ENCODE results near the gene SOX13.
"Not testable (repeated sequence)": the region's sequence is repeated elsewhere in the genome, so short reads cannot be mapped to it uniquely, and the experiment has no call there.

Gene SOX13

DNA sequence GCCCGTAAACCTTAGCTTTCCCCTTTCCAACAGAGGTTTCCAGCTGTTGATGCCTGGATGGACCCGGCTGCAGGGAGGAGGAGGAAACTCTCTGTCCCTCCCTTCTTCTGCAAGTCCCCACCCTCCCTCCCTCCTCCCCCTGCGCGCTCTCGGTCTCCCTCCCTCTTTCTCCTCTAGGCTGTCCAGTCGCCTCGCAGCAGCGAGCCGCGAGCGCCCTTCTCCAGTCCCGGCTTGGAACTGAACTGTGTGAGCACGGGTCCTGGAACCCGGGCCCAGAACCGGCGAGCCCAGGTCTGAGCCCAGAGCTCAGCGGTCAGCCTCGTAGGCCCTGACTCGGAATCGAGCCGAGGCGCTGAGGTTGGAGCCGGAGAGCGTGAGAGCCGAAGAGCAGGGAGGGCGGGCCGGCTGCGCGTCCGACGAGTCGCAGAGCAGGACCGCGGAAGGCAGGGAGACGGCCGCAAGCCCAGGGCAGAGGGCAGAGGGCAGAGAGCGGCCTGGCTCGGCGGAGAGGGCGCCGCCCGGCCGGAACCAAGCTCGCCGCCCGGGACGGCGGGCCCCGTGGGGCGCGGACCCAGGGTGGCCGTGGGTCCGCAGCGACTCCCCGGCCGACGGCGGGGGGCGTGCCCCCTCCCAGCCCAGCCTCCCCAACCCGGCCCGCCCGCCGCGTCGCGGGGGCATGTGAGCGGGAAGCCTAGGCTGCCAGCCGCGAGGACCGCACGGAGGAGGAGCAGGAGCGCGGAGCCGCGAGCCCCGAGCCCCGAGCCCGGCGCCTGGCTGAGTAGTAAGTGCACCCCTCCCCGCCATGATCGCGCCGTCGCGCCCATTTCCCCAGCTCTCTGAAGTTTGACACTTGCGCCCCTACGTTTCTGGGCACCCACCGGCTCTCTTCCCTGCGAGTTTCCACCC, at the start of gene SOX13:
TSS of gene SOX13 (plus strand) at position 185 of the 906 bp plus-strand sequence. CDS start 39,801 bp downstream, outside the sequence.
- DNase-seq = no peak

DNA sequence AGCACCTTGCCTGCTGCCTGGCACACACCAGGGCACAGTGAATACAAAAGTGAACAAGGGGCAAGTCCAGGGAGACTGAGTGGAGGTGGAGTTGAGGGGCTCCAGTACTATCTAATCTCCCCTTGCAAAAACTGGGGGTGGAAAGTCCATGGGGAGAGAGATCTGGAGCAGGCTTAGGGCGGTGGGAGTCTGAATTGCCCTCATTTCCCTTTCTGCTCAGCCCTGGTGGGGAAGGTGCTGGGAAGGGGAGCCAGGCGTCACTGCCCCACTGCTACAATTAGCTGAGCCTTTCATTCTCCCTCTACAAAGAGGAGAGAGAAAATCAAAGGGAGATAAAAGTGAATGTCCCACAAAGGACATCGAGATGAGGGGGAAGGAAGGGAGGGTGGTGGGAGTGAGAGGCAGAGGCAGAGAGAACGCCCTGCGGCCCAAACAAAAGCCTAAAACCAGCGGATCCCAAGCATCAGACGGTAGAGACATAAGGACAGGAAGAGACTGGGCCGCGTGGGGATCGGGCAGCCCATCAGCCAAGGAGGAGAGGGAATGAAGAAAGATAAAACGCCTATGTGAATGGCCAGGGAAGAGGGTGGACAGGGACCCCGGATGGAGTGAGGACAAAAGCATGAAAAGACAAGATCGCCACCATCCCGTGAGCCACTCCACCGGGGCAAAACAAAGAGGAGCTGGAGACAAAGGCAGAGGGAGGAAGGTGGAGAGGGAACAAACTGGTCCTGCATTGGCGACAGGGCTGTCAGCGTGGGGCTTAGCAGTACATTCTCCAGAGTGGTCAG, 46.8 kb upstream of the SOX13 start:
- DNase-seq = no peak

DNA sequence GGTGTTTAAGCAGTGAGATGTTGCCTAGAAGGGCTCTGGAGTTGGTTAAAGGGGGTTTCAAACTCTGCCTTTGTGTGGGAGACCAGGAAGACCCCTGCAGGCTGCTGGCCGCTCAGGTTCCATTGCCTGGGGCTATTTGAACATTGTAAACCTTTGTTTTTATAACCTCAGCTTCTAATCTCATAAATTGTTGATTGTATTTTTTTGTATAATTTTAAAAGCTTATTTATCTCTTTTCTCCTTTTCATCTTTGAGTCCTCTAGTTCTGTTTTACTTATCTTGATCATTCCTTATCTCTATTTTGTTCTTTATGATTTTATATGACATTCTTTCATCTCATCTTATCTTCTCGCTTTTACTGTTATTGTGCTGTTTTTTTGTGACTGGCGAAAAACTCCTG, 45.5 kb upstream of the SOX13 start:
- no peak for DNase-seq

DNA sequence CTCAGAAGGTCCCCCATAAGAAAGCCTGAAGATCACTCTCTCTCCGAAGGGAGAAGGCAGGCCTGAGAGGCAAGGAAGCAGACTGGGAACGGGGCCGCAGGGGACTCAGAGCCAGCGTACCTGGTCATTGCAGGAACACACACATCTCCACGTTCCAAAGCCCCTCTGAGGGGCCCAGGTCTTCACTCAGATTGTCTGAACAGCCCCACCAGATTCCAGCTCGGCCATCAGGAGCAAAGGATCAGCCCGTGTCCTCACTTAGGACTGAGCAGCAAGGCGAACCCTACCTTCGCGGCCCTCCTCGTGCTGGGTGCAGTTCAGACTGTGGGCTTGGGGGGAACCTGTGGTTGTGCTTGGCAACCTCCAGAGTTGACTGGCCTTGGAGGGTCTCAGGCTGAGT, 43.9 kb upstream of the SOX13 start:
- DNase-seq = no peak

DNA sequence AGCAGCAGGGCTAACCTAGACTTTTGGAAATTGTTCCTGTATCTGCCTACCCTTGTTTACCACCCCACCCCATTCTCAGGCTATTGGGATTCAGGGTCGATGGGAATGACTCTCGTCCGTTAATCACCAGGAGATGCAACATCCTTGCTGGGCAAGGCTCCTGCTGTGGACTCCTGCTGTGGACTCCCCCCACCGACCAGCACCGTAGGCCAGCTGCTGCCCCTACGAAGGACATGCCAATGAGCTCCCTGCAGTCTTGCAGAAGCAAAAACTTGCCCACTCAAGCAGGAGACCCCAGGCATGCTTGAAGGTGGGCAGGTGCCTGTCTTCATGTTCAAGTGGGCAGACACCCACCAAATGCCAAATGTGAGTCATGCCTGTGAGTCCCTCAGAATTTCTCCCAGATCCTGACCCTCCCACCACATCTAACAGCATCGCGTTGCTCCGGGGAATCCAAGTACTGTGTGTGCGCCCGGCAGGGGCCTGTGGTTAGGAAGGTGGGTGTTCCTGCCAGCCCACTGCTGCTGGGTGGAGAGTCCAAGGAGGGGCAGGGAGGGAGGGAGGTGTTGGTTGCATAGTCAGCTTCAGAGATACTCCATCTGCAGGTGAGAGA, 41.7 kb upstream of the SOX13 start:
- no peak for DNase-seq

DNA sequence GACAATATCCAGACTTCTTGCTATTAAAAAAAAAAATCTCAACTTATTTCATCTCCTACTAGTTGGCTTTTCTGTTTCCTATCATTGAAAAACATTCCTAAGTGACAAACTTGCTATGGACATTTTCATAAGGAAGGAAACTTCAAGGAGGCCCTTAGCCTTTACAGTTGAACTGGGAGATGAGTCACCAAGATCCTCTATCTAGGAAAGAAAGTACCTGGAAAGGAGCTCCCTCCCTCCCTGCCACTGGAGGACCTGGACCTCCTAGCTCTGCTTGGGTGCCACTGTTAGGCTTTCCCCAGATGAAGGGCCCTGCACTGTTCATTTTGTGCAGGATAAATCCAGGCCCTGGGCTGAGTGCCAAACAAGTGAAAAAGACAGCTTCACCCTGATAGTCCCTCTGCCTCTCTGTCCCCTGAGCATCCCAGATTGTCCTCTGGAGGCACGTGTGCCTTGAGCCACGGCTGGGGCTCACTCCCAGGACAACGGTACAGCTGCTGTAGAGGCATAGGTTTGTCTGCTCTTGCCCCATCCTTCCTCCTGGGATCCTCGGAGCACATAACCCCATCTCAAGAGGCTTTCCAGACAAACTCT, 40.2 kb upstream of the SOX13 start:
- DNase-seq = no peak

DNA sequence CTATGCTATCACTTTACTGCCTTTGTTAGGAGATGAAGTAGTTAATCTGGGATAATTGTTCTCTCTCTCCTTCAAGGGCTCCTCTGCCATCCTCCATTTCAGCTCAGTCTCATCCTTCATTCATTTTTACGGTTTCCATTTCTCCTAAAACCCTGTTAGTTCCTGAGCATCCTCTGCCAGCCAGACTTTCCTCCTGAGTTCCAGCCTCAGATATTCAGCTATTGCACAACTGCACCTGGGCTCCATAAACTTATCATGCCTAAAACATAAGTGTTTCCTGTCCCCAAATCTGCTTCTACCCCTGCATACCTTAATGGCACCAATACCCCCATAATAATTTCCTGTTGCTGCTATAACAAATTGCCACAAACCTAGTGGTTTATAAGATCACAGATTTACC, 39.6 kb upstream of the SOX13 start:
- no peak for DNase-seq

DNA sequence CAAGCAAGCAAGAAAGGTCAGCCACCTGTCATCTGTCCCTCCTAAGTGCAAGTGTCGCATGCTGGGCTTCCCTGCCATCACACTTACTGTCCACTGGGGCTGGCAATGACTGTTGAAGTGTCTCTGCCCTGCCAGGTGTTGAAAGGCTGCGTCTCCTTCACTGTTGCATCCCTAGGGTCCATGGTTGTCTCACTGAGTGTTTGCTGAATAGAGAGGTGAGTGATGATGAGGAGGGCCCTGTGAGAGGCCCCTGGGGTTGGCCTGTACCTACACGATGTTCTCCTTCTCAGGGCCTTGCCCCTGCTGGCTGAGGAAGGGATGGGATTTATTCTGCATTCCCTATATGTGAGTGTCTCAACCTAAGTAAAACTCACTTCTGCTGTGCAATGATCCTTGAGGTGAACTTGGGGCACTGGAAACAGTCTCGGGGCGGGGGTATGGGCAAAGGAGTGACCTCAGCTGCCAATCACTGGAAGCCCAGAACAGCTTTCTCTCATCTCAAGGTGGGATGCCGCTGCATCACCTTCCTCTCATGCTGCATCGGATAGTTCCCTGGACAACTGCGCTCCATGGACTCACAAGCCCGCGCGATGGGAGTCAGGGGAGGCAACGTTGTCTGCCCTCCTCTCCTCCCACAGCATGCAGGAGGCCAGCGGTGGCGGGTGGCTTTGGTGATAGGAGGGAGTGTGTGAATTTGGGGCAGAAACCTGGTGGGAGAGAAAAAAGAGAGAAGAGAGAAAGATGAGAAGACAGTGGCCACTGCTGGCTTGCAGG, 35.8 kb upstream of the SOX13 start:
- no peak for DNase-seq

DNA sequence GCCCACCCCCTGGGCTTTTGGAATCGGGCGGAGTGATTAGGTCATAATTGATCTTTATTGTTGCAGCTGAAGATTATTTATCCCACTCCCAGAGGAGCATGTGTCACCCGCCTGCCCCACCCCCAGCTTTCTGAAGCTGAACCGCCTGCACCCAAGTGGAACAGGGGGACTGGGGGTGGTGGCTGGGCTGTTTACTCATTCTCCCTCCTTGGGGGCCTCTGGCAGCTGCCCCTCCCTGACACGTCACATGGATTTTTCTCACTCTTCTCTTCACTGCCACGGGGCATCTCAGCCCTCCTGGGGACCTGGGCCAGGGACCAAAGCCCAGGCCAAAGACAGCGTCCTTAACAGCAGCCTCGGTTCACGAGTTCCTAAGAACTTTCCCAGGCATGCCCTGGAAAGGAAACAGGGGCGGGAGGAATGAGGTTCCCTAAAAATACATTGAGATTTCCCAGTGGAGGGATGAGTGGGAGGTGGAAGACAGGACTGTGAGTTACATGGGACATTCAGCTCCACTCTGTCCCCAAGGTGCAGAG, 31.6 kb upstream of the SOX13 start:
- no peak for DNase-seq

DNA sequence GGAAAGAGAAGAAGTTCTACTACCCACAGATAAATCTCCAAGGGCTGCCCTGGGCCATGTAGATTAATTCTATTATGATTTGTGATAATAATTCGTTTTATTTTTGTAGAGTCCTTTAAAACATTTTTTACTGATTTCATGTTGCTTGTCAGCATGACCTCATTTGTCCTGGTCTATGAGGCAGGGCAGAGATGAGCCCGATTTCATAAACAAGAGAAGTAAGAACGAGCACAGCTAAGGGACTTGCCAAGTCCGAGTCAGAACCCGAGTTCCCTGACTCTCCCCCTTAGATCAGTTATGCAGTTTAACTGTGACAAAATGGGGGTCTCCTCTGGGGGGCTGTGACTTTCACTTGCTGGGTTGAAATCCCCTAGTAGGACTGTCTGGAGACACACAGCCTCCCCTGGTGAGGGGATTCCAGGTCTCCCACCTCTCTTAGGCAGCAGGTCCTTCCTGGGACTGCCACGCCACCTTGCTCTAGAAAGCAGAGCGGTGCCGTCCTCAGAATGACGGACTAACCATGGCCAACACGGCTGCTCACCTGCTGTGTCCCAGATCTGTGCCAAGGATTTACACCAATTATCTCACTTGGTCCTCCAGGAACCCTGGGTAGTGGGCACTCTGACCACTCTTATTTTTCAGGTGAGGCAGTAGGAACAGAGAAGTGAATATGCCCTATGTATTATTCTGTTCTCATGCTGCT, 31.0 kb upstream of the SOX13 start:
- DNase-seq = no peak

DNA sequence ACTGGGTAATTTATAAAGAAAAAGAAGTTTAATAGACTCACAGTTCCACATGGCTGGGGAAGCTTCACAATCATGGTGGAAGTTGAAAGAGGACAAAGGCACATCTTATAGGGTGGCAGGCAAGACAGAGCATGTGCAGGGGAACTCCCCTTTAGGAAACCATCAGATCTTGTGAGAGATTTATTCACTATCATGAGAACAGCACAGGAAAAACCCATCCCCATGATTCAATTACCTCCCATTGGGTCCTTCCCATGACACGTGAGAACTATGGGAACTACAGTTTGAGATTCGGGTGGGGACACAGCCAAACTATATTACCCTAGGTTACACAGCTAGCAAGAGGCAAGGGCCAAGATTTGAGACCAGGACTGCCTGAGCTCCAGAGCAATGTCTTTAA, 30.4 kb upstream of the SOX13 start:
- no peak for DNase-seq

DNA sequence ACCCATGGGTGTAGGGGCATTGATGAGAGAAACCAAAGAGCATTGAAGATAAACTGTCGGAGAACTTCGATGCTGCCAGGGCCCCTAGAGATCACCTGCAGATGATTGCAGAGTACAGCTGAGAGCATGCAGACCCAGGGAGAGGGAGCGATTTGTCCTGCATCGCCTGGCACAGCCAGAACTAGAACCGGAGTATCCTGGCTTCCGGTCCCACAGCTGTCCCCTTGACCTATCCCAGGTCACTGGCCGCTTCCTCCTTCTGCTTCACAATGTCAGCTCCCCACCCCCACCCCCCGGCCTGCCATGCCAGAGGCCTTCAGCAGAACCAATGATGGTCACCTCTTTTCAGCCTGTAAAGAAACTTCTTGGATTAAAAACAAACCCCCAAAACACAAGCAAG, 29.2 kb upstream of the SOX13 start:
- DNase-seq = no peak

DNA sequence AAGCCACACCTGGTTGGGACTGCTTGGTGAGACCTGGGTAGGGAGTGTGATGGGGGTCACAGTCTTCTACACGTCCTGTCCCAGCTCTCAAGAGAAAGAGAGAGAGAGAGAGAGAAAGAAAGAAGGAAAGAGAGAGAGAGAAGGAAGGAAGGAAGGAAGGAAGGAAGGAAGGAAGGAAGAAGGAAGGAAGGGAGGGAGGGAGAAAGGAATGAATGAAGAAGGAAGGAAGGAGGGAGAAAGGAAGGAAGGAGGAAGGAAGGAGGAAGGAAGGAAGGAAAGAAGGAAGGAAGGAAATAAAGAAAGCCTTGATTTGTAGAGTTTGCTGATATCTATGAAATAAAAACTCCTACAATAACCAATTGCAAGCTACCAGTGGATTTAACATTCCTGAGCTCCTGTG, 28.5 kb upstream of the SOX13 start:
- no peak for DNase-seq

DNA sequence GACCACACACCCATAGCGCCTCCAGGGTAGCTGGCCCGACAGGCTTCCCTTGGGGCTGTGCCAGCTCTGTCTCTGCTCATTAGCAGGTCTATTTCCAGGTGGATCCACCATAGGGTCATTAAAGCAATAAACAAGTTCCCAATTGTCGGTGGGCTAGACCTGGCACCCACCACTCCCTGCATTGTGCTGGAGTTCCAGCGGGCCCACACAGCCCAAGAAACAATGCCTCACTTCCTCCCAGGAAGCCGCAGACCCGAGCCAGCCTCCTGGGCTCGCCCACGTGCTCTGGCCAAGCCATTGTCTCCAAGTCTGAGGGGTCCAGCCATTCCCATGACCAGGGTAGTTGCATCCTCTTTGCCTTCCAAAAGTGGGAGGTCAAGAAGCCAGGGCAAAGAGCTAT, 27.5 kb upstream of the SOX13 start:
- no peak for DNase-seq

DNA sequence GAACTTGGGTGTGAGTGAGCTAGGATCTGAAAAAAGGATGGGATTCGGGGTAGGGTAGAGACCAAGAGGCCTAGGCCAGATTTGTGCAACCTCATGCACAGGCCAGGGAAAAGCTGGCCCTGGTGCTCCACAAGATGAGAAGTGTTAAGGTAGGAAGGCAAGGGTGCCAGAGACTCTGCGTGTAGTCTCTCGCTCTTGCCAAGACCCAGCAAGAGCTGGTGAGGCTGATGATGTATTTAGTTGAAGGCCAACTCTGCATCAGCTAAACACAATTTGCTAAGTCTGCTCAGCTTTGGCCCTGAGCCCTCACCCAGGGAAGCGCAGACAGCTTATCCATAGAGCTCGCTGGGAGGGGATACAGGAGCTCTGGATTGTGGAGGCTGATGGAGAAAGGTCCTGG, 26.6 kb upstream of the SOX13 start:
- DNase-seq = peak; percentile 78

DNA sequence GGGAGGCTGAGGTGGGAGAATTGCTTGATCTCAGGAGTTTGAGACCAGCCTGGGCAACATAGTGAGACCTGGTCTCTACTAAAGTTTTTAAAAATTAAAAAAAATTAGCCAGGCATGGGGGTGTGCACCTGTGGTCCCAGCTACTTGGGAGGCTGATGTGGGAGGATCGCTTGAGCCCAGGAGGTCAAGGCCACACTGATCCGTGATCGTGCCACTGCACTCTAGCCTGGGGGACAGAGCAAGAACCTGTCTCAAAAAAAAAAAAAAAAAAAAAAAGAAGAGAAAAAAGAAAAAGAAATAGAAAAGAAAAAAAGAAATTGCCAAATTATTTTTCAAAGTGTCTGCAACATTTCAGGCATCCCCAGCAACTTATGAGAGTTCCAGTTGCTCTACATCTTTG, 24.1 kb upstream of the SOX13 start:
- DNase-seq = not testable (repeated sequence)

DNA sequence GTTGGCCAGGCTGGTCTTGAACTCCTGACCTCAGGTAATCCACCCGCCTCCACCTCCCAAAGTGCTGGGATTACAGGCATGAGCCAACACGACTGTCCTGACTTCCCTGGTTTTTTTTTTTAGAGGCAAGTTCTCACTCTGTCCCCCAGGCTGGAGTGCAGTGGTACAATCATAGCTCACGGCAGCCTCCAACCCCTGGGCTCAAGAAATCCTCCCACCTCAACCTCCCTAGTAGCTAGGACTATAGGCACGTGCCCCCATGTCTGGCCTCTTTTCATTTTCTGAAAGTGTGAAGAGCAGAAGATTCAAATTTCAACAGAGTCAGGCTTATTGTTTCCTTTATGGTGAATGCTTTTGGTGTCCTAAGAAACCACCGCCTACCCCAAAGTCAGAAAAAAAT, 21.7 kb upstream of the SOX13 start:
- no peak for DNase-seq

DNA sequence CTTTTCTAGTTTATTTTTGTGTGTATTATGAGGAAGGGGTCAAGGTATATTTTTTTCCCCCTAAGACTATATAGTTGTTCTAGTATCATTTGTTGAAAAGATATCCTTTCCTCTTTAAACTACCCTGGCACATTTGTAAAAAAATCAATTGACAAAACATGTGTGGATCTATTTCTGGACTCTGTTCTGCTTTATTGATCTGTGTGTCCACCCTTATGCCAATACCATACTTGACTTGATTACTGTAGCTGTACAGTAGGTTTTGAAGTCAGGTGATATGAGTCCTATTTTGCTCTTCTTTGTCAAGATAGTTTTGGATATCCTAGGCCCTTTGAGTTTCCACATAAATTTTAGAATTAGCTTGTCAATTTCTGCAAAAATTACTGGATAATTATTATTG, 21.2 kb upstream of the SOX13 start:
- DNase-seq = no peak

DNA sequence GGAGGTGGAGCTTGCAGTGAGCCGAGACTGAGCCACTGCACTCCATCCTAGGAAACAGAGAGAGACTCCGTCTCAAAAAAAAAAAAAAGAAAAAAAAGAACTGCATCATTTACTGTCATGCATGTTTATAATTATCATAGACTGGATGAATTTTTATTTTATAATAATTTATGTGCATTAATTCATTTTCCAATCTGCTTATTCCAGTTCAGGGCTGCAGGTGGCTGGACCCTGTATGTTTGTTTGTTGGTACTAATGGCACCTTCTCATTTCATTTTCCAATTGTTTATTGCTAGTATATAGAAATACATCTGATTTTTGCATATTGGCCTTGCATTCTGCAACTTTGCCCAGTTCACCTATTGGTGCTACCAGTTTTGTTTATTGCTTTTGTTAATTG, 19.0 kb upstream of the SOX13 start:
- no peak for DNase-seq

DNA sequence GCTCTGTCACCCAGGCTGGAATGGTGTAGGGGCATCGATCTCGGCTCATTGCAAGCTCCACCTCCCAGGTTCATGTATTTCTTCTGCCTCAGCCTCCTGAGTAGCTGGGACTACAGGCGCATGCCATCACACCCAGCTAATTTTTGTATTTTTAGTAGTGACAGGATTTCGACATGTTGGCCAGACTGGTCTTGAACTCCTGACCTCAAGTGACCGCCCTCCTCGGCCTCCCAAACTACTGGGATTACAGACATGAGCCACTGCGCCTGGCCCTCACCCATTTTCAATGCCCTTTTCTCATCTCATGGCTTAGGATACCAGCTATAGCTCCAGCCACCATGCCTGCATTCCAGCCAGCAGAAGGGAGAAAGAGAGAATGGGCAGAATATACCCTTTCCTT, 12.9 kb upstream of the SOX13 start:
- DNase-seq = no peak

DNA sequence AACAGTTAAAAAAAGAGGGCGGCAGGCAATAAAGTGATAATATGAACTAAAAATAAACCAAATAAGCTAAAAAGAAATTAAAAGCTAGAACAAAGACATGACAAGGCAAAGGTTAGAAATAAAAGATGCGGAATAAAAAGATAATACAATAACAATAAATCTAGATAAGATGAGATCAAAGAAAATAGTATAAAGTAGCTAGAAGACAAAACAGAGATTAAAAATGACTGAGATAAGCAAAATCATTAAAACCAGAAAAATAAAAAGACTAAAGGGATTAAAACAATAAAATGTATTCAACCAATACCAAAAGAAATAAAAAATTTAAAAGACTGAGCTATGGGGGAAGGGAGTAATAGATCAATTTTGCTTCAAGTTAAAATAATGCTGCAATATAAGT, 10.8 kb upstream of the SOX13 start:
- no peak for DNase-seq
